DMS79 (cell line): ENCODE measurements around the gene AOPEP.

Experiments
- DNase-seq: peaks from one replicate; lab custom pipeline; 2025; lab: John Stamatoyannopoulos, UW

AOPEP gene

DNA sequence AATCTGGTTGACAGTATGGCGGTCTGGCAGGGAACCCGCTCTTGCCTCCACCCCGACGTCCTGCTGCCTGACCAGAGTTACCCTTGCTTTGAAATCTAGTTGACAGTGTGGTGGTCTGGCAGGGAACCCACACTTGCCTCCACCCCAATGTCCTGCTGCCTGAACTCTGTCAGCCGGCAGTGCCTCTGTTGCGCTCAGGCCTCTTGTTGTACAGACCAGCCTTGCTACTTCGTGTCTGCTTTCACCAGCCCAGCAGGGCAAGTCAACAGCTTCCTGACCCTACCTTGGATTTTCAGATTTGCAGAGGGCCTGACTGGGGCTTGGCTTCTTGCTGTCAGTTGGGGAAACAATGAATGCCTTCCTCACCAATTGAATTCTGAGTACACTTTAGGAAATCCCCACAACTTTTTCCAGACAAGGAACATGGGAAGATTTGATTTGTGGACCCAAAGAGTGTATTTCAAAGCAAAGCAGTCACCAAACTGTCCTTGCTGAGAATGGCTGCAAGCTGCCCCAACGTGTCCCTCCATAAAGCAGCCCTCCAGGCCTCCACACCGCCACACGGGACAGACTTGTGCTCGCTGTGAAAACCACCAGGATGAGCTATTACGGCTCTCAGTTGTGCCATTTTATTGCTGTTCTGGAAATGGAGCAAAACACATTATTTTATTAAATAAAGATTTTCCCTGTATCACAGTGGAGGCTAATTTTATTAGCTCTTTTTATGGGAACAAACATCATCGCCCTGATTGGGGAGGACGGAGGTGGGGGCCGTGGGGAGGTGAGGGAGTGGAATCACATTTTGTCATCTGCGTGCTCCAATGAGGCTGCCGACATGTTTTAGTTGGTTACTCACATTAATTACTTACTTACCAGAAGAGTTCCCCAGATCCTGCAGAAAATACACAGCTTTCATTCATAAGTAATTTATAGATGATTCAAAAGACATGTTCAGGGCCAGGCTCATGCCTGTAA, 189.3 kb downstream of the AOPEP start:
- no peak for DNase-seq

DNA sequence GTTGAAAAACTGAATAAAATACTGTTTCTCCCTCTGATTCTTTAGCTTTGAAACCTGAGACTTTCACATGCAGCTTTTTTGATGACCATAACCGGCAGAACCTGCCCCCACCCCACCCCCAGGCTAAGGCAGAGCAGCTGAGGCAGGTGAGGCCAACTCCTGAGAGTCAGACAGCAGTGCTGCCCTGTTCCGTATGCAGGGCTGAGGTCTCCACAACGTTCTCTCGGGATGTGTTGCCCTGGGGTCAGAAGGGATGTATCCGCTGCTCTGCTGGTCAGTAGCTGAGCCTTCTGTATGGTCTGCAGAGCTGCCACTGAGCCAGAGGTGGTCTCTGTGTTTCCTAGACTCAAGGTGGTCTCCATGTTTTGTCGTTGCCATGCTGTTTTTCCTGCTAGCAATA, 190.5 kb downstream of the AOPEP start:
- DNase-seq, result no peak

DNA sequence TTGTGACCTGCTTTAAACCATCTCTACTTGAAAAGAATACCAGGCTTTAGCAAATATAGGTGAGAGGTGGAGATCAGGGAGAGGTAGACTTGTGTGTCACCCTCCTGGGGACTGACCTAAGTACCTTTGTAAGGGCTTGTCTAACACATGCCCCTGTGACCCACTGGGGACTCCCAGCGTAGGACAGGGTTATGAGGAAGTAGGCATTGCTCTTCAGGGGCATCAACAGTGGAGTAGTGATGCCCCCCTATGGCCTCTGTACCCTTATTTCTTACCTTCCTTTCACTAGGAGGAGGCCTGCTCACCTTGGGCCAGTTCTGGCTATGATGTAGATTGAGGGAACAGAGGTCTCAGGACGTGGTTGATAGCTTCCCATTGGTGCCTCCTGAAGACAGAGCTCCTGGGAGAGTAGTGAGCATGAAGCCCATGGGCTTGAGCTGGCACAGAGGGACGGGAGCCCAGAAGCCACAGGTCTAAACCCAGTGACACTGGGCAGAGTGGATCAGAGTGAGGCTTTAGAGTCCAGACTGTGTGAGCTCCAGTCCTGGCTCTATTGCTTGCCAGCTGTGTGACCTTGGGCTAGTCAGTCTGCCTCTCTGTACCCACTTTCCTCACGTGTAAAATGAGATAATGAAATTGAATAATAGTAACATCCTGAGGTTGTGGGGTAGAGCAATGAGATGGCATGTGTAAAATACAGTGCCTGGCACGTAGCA, 191.7 kb downstream of the AOPEP start:
- no peak for DNase-seq

DNA sequence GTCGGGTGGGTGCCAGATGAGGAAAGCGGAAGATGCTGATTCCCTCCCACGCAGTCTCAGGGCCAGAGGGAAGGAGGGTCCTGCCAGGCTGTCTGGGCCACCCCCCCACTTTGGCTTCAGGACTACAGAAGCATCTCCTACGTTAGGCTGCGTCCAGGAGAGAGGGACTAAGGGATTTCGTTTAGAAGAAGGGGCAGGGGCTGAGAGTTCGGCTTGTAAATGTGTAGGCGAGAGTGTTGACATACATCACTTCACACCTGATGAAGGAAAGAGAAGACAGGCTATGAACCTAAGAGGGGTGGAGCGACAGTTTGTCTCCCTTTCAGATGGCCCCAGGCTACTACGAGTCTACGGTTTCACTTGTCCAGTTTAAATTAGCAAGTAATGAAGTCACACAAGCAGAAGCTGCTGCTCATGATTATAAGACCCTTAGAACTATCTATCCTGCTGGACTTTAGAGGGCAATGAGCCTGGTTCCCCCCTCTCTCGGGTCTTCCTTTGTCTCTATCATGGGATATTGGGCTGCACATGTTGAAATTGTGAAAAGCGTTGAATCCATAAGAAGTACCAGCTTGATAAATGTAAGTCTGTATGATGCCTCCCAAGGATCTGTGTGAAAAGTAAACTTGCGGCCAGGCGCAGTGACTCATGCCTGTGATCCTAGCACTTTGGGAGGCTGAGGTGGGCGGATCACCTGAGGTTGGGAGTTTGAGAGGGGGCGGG, 193.0 kb downstream of the AOPEP start:
- no peak for DNase-seq

DNA sequence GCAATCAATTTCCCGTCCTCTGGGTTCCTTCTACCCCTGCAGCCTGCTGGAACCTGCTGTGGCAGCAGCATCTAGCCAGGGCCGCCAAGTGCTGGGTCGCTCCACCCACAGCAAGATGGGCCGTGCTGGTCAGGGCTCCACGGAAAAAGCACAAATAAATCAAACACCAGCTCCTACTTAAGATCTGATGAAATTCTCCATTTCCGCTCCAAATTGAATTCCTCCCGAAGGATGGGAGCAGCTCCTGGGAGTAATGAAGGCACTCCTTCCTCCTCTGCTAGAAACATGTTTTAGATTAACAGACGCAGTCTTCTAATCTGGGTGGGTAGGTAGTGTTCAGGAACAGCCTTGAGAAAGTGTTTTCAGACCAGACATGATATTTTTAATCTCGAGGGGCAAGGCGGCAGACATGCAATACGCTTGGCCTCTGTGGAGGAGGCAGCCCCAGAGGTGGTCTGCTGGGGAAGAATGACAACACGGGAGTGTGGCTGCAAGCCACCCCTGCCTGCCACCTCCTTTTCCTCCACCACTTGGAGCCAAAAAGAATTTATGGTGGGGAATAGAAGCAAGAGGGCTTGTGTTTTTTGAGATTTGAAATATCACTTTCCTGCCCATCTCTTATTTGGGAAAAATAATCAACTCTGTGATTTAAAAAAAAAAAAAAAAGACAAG, 194.1 kb downstream of the AOPEP start:
- no peak for DNase-seq

GRCh38 chr9:94921092-94921471, 194.6 kb downstream of the AOPEP start:
- DNase-seq, result no peak

- DNase-seq, result no peak
Observed at GRCh38 chr9:94921656-94922055, 195.2 kb downstream of the AOPEP start.

DNA sequence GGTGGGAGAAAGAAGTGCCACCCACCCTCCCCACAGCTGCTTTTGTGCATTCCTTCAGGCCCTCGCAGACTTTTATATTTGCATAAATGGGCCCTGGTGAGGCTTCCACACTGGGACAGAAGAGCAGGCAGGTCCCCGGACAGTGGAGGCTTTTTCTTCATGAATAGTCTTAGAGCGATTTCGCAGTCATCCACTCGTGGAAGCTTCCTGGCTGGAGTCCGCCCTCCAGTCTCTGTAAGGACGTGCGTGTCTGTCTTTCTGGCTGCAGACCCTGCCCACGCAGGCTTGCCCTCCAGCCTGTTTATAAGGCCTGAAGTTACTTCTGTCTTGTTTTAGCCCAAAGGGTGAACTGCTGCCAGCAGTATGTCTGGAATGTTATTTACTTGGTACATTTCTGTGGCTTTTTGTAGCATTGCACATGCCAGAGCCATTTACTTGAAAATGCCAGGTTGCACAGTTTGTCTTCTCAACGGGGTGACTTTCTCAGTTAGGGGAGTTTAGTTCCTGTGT, 195.7 kb downstream of the AOPEP start:
- peak; percentile 5 for DNase-seq

DNA sequence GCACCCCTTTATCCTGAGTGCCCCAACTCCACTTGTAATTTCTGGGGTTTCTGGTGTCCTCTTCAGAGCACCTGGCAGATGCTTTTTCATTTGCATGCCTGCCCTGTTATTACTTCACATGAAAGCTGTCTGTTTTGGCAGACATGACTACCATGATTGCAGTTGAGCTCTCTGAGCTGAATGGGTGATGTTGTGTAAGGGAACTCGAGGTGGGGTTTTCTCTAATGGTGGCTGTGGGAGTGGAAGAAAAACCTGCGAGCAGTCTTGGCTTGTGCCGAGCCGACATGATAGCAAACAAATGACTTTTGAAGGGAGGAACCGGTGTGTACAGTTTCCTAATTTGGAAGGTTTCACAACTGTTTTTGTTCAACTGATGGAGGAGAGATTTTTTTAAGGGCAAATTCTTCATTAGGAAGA, 196.2 kb downstream of the AOPEP start:
- no peak for DNase-seq

GRCh38 chr9:94923326-94924089, 197.0 kb downstream of the AOPEP start:
- DNase-seq, result no peak

- DNase-seq, result no peak
Observed at GRCh38 chr9:94925751-94926430, 199.4 kb downstream of the AOPEP start.

DNA sequence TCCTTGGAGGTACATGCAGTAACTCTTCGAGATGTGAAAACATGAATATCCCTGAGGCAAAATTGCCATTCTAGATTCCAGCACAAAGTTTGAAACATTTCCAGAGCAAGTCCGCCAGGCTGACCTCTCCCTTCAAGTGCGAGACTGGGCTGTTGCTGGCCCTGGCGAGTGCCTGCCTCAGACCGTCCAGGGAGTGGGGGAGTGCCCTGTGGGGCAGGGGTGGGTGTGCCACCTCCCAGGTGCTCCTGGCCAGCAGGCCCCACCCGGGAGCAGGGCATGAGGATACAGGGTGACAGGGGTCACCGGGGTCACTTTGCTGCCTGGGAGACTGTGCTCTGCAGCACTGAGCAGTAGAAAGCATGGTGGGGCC, 199.9 kb downstream of the AOPEP start:
- no peak for DNase-seq

GRCh38 chr9:94927048-94927761, 200.7 kb downstream of the AOPEP start:
- no peak for DNase-seq

- no peak for DNase-seq
Observed at GRCh38 chr9:94927762-94928670, 201.5 kb downstream of the AOPEP start.

GRCh38 chr9:94928691-94929368, 202.3 kb downstream of the AOPEP start:
- no peak for DNase-seq

- DNase-seq, result no peak
Observed at GRCh38 chr9:94929369-94929756, 202.9 kb downstream of the AOPEP start.

DNA sequence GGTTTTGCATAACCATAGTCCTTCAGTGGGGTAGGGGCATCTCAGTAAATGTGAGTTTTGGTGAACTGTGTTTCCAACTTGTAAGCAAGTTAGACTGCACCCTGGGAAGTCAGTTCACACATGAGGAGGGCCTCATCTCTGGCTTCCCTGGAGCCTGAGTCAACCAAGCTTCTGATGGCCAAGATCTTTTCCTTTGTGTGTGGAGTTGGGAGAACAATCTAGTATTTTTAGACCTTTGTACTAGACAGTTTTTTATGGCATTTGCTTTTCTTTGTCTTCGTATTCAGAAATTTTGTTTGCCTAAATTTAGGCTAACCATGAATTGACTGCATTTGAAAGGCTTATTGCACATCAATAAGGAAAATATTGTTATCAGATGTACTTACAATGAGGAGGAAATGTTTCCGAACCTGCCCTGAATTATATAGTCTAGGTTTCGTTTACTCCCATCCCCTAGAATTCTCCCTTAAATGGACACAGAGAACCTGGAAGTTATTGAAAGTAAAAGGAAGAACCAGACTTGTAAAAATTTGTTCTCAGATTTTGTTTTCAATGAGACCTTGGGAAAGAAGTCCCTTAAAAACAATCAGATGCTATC, 204.6 kb downstream of the AOPEP start:
- DNase-seq, result no peak

GRCh38 chr9:94931740-94932139, 205.2 kb downstream of the AOPEP start:
- no peak for DNase-seq
